ENCODE data around the gene CCNT2.

DNA sequence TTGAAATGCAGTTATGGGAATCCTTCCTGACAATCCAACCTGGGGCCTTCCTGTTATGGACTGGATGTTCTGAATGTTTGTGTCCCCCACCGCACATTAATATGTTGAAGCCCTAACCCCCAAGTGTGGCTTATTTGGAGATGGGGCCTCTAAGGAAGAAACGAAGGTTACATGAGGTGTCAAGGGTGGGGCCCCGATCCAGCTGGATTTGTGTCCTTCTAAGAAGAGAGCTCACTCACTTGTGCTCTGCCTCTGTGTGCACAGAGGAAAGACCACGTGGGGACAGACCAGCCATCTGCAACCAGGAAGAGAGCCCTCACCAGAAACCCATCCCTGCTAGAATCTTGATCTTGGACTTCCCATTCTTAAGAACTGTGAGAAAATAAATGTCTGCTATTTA, 84.2 kb downstream of the CCNT2 start:
- TF ChIP-seq, protein P1, sequence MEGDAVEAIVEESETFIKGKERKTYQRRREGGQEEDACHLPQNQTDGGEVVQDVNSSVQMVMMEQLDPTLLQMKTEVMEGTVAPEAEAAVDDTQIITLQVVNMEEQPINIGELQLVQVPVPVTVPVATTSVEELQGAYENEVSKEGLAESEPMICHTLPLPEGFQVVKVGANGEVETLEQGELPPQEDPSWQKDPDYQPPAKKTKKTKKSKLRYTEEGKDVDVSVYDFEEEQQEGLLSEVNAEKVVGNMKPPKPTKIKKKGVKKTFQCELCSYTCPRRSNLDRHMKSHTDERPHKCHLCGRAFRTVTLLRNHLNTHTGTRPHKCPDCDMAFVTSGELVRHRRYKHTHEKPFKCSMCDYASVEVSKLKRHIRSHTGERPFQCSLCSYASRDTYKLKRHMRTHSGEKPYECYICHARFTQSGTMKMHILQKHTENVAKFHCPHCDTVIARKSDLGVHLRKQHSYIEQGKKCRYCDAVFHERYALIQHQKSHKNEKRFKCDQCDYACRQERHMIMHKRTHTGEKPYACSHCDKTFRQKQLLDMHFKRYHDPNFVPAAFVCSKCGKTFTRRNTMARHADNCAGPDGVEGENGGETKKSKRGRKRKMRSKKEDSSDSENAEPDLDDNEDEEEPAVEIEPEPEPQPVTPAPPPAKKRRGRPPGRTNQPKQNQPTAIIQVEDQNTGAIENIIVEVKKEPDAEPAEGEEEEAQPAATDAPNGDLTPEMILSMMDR (IDR thresholded peaks at IDR 0.05) = no peak
- TF ChIP-seq MYBL2 (CRISPR knock-in tag; IDR thresholded peaks at IDR 0.05) = no peak
- TF ChIP-seq, protein P2, sequence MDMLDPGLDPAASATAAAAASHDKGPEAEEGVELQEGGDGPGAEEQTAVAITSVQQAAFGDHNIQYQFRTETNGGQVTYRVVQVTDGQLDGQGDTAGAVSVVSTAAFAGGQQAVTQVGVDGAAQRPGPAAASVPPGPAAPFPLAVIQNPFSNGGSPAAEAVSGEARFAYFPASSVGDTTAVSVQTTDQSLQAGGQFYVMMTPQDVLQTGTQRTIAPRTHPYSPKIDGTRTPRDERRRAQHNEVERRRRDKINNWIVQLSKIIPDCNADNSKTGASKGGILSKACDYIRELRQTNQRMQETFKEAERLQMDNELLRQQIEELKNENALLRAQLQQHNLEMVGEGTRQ (CRISPR knock-in tag; IDR thresholded peaks at IDR 0.05) = no peak
- no peak for TF ChIP-seq CREB1 (CRISPR knock-in tag; IDR thresholded peaks at IDR 0.05)
- TF ChIP-seq, protein P3, sequence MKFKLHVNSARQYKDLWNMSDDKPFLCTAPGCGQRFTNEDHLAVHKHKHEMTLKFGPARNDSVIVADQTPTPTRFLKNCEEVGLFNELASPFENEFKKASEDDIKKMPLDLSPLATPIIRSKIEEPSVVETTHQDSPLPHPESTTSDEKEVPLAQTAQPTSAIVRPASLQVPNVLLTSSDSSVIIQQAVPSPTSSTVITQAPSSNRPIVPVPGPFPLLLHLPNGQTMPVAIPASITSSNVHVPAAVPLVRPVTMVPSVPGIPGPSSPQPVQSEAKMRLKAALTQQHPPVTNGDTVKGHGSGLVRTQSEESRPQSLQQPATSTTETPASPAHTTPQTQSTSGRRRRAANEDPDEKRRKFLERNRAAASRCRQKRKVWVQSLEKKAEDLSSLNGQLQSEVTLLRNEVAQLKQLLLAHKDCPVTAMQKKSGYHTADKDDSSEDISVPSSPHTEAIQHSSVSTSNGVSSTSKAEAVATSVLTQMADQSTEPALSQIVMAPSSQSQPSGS (CRISPR knock-in tag; IDR thresholded peaks at IDR 0.05; ENCODE audit: borderline replicate concordance, low read depth) = no peak
- TF ChIP-seq RELA (CRISPR knock-in tag; IDR thresholded peaks at IDR 0.05; ENCODE audit: borderline replicate concordance) = no peak
- TF ChIP-seq, protein P4, sequence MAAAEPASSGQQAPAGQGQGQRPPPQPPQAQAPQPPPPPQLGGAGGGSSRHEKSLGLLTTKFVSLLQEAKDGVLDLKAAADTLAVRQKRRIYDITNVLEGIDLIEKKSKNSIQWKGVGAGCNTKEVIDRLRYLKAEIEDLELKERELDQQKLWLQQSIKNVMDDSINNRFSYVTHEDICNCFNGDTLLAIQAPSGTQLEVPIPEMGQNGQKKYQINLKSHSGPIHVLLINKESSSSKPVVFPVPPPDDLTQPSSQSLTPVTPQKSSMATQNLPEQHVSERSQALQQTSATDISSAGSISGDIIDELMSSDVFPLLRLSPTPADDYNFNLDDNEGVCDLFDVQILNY (CRISPR knock-in tag; IDR thresholded peaks at IDR 0.05) = no peak
- TF ChIP-seq ZBTB21 (CRISPR knock-in tag; IDR thresholded peaks at IDR 0.05; ENCODE audit: borderline replicate concordance) = no peak
- TF ChIP-seq NFATC4 (CRISPR knock-in tag; IDR thresholded peaks at IDR 0.05) = no peak
- no peak for TF ChIP-seq ETV6 (CRISPR knock-in tag; IDR thresholded peaks at IDR 0.05)
- TF ChIP-seq FOXJ3 (CRISPR knock-in tag; IDR thresholded peaks at IDR 0.05; ENCODE audit: borderline replicate concordance) = no peak
- TF ChIP-seq, protein P5, sequence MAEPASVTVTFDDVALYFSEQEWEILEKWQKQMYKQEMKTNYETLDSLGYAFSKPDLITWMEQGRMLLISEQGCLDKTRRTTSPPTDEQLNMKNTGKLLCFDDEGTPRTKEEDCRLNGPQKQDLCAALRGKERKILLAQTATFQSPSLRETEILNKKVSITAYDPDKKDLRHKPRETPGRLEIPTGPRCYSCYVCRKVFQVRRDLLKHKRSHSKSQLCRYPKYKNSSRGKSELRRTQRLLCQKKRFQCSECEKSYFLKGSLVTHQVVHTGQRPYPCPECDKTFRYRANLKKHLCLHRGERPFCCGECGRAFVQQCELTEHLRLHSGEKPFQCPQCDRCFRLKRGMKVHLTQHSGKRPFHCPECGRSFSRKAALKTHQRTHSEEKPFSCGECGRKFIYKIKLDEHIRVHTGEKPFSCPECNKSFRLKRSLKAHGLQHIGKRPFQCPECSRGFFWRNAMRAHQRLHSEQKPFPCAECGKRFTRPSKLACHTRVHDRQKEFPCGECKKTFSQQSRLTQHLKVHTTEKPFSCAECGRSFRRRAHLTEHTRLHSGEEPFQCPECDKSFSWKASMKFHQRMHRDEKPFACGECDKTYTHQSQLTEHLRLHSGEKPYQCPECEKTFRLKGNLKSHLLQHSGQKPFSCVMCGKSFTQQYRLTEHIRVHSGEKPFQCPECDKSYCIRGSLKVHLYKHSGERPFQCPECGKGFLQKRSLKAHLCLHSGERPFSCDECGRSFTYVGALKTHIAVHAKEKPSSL (CRISPR knock-in tag; conservative IDR thresholded peaks at IDR 0.05) = no peak
- no peak for TF ChIP-seq ZNF263 (CRISPR knock-in tag; IDR thresholded peaks at IDR 0.05; ENCODE audit: low read depth)
- no peak for TF ChIP-seq TCF7 (CRISPR knock-in tag; IDR thresholded peaks at IDR 0.05; ENCODE audit: low read depth)
